Transverse colon (tissue), 4 donors: Measurements from ENCODE around the gene CANT1.

Source experiments
- POLR2AphosphoS5 ChIP-seq, 3 donors: sonication (generic); formaldehyde crosslinking; IDR thresholded peaks; one replicate each; pipeline ENCODE4 v1.6.1; 2016; ENCODE audit warnings: antibody characterized with exemption in 3 of 3
- TF ChIP-seq, protein P1 (sequence below), 5 experiments: fragments of 200-600 bp in 3 of 5; fragments of 450-650 bp in 2 of 5; sonication (generic) in 3 of 5; IDR thresholded peaks; 1 replicate in 2 of 5; 2 replicates in 3 of 5; pipeline ENCODE4 v1.5.1; 2016 to 2017; ENCODE audit warnings: antibody characterized with exemption in 5 of 5, inconsistent platforms in 3 of 5, mild to moderate bottlenecking in 2 of 5, moderate library complexity in 1 of 5

DNA sequence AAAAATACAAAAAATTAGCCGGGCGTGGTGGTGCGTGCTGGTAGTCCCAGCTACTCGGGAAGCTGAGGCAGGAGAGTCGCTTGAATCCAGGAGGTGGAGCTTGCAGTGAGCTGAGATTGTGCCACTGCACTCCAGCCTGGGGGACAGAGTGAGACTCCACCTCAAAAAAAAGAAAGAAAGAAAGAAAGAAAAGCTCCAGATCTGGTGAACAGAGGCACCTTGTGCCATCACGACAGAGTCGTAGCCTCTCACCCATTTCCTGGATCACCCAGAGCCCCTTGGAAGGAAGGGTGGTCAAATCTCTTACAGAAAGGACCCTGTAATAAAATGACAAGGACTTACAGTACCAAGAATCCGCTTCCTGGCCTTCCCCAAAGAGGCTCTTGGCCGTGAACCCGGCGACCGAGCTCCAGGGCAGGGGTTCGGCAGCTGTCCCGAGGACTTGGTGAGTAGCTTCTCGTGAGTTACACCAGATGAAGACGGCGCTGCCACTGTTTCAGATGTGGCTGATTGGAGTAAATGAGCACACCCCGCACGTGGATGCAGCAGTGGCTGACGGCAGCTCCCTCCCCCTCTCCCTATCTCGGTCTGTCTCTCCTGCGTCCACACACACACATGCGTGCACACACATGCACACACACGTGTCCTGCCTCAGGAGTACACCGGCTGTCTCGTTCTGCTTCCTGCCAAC is 43.3 kb downstream of the CANT1 start:
- TF ChIP-seq, protein P1, sequence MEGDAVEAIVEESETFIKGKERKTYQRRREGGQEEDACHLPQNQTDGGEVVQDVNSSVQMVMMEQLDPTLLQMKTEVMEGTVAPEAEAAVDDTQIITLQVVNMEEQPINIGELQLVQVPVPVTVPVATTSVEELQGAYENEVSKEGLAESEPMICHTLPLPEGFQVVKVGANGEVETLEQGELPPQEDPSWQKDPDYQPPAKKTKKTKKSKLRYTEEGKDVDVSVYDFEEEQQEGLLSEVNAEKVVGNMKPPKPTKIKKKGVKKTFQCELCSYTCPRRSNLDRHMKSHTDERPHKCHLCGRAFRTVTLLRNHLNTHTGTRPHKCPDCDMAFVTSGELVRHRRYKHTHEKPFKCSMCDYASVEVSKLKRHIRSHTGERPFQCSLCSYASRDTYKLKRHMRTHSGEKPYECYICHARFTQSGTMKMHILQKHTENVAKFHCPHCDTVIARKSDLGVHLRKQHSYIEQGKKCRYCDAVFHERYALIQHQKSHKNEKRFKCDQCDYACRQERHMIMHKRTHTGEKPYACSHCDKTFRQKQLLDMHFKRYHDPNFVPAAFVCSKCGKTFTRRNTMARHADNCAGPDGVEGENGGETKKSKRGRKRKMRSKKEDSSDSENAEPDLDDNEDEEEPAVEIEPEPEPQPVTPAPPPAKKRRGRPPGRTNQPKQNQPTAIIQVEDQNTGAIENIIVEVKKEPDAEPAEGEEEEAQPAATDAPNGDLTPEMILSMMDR (IDR thresholded peaks at IDR 0.05): no peak
- TF ChIP-seq POLR2AphosphoS5 (IDR thresholded peaks at IDR 0.05): no peak
